ENCODE data around the gene NACAD. TPM values are rescaled to one million over a fixed set of nuclear protein-coding genes. Genes with fewer than 3 reads are reported as not detected.

NACAD gene
- total and polyA plus RNA-seq, 2 of the 4 experiments (the other 2 are of a cell fraction): 0.54 to 2.2 TPM

DNA sequence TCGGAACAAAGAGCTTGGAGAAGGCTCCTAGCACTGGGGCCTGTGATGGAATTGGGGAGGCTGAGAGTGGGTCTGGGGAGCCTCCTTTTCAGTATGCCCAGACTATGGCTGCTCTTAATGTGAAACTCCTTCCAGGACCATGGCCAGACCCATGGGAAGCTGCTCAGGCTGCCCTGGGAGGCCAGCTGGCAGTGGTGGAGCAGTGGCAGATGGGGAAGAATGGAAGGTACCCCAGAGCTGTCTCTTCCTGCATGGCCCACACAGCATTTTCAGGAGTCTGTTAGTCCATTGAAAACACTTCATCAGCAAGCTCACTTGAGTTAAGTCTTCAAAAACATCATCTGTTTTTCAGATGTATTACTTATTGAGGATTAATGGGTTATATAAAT is 18.5 kb downstream of the NACAD start:
- Histone ChIP-seq H3K56ac (ENCODE audit: extremely low read depth, insufficient read depth, low read length) (no peak overlapping the region), H3K4me3 (ENCODE audit: insufficient read depth, low read depth, low read length) (no peak overlapping the region), H3K9ac (ENCODE audit: low read depth, low read length) (no peak overlapping the region), H2BK120ac (ENCODE audit: low read depth, low read length) (no peak overlapping the region), H2BK20ac (ENCODE audit: low read depth, low read length) (no peak overlapping the region), H3K18ac (ENCODE audit: low read depth, low read length) (no peak overlapping the region), H4K91ac (ENCODE audit: insufficient read depth, low read depth, low read length) (no peak overlapping the region), H3K9me1 (ENCODE audit: insufficient read depth, low read length) (peaks cover 4% of the 10 kb centered on the region; the same call in 1 of the 2 replicates), H3K4me2 (ENCODE audit: low read depth, low read length) (no peak overlapping the region), H3K9me3 (ENCODE audit: control insufficient read depth, insufficient read depth, low read length) (no peaks in the 10 kb centered on the region), H3K23ac (ENCODE audit: low read depth, low read length) (no peak overlapping the region), H2AFZ (replicated peaks; ENCODE audit: low read length, poor library complexity) (no peak overlapping the region), H3K36me3 (ENCODE audit: control insufficient read depth, insufficient read depth, low read length) (peaks cover 70% of the 10 kb centered on the region), H3K4ac (ENCODE audit: low read depth, low read length) (no peak overlapping the region), H3K79me1 (ENCODE audit: low read depth in 1 of 2, low read length in 2 of 2) (peaks cover 6 to 34% of the 10 kb centered on the region in 2 experiments), H4K5ac (ENCODE audit: low read depth, low read length) (no peak overlapping the region), H3K14ac (replicated peaks; ENCODE audit: low read depth, low read length) (no peak overlapping the region), H2BK5ac (ENCODE audit: low read depth, low read length, poor library complexity, severe bottlenecking) (no peak overlapping the region), H3K4me1 (ENCODE audit: control insufficient read depth, insufficient read depth, low read length) (no peaks in the 10 kb centered on the region), H3K27ac (ENCODE audit: insufficient read depth, low read length) (no peak overlapping the region), H2AK9ac (replicated peaks; ENCODE audit: low read depth, low read length, poor library complexity) (no peak overlapping the region), H4K8ac (ENCODE audit: low read depth in 2 of 2, low read length in 2 of 2) (no peak overlapping the region), H2BK15ac (ENCODE audit: low read depth, low read length) (no peak overlapping the region), H3K27me3 (ENCODE audit: control insufficient read depth, insufficient read depth, low read length) (no peaks in the 10 kb centered on the region), H4K20me1 (ENCODE audit: insufficient read depth, low read length) (peaks cover 7% of the 10 kb centered on the region), H2AK5ac (ENCODE audit: low read depth, low read length) (no peak overlapping the region)
- BruUV-seq (replicated peaks): no TSS peak
- dilution Hi-C loops (cut with HindIII; ENCODE audit: low sequenced_read_pairs, unreplicated experiment) (no loop called here), intact Hi-C loops (cut with micrococcal nuclease) (no loop called here), in situ Hi-C loops (cut with MboI; ENCODE audit: low sequenced_read_pairs) (no loop called here)
- POLR2A ChIA-PET (ENCODE audit: unreplicated experiment): no interaction called here
- CTCF ChIA-PET: interaction anchor here (0.6 kb wide), 1 partner anchor 18 kb away, joined by 3 read pairs; no protein-coding TSS in a partner anchor
- no CpG with 5 or more reads among the region's 1 CpG for WGBS, 2 experiments (ENCODE audit: extremely low coverage in 2 of 2, insufficient read length in 1 of 2)
- TF ChIP-seq RFX5 (IDR thresholded peaks at IDR 0.05; ENCODE audit: low read depth, low read length) (no peak), CTCF (conservative IDR thresholded peaks at IDR 0.05; ENCODE audit: low read depth, low read length) (no peak), MAZ (IDR thresholded peaks at IDR 0.05; ENCODE audit: borderline replicate concordance, low read depth, low read length) (no peak), FOS (IDR thresholded peaks at IDR 0.05; ENCODE audit: low read depth, low read length) (no peak), POLR2A (IDR thresholded peaks at IDR 0.05; ENCODE audit: low read depth, low read length) (no peak)
- TF ChIP-seq, protein P1, sequence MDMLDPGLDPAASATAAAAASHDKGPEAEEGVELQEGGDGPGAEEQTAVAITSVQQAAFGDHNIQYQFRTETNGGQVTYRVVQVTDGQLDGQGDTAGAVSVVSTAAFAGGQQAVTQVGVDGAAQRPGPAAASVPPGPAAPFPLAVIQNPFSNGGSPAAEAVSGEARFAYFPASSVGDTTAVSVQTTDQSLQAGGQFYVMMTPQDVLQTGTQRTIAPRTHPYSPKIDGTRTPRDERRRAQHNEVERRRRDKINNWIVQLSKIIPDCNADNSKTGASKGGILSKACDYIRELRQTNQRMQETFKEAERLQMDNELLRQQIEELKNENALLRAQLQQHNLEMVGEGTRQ (IDR thresholded peaks at IDR 0.05; ENCODE audit: low read depth, low read length): no peak
- no peak for DNase-seq
- ATAC-seq (ENCODE audit: low read depth): no peak
